GM19455 (cell line): ENCODE data around the gene CCR8.
"Not testable (repeated sequence)": the region's sequence is repeated elsewhere in the genome, so short reads cannot be mapped to it uniquely, and the experiment has no call there.

ENCODE experiments used
- ATAC-seq: cut with Tn5 transposase; IDR thresholded peaks from one replicate; pipeline ENCODE4 v1.9.1; 2021; ENCODE audit not compliant: unreplicated experiment

CCR8 gene

GRCh38 chr3:39346785-39347585 lies 17.5 kb downstream of the CCR8 start:
- ATAC-seq, result peak; percentile 83

GRCh38 chr3:39347586-39347876 lies 18.0 kb downstream of the CCR8 start:
- ATAC-seq, result no peak

GRCh38 chr3:39349080-39349479 lies 19.6 kb downstream of the CCR8 start:
- no peak for ATAC-seq

GRCh38 chr3:39350714-39351113 lies 21.2 kb downstream of the CCR8 start:
- no peak for ATAC-seq

GRCh38 chr3:39351134-39351533 lies 21.6 kb downstream of the CCR8 start:
- not testable (repeated sequence) for ATAC-seq

GRCh38 chr3:39353168-39353927 lies 23.8 kb downstream of the CCR8 start:
- not testable (repeated sequence) for ATAC-seq

GRCh38 chr3:39358333-39358732 lies 28.8 kb downstream of the CCR8 start:
- ATAC-seq, result no peak

GRCh38 chr3:39361252-39361927 lies 31.9 kb downstream of the CCR8 start:
- no peak for ATAC-seq

GRCh38 chr3:39362192-39362591 lies 32.7 kb downstream of the CCR8 start:
- no peak for ATAC-seq

GRCh38 chr3:39362812-39363211 lies 33.3 kb downstream of the CCR8 start:
- no peak for ATAC-seq

GRCh38 chr3:39370450-39370849 lies 40.9 kb downstream of the CCR8 start:
- not testable (repeated sequence) for ATAC-seq

GRCh38 chr3:39372833-39373232 lies 43.3 kb downstream of the CCR8 start:
- ATAC-seq, result no peak

- ATAC-seq, result no peak
These were observed 47.6 kb downstream of the CCR8 start for GRCh38 chr3:39376959-39377634.

- ATAC-seq, result no peak
These were observed 48.6 kb downstream of the CCR8 start for GRCh38 chr3:39378088-39378487.

- ATAC-seq, result no peak
These were observed 49.7 kb downstream of the CCR8 start for GRCh38 chr3:39378957-39379777.

- ATAC-seq, result no peak
These were observed 50.3 kb downstream of the CCR8 start for GRCh38 chr3:39379778-39380155.

GRCh38 chr3:39381432-39381831 lies 51.9 kb downstream of the CCR8 start:
- no peak for ATAC-seq
